Mucosa of descending colon (tissue), 3 donors: Measurements from ENCODE around the gene GRPEL1. TPM values are rescaled to one million over a fixed set of nuclear protein-coding genes. Genes with fewer than 3 reads are reported as not detected.

ENCODE experiments used
- ATAC-seq: fragments of 200-7000 bp; cut with Tn5 transposase; one replicate; pipeline ENCODE4 v1.9.1; 2020; ENCODE audit warnings: mild to moderate bottlenecking, moderate library complexity
- DNase-seq, 3 donors: peaks; one replicate each; pipeline ENCODE4 v3.0.0-alpha.2; 2020
- H3K36me3 ChIP-seq: fragments of 200-600 bp; one replicate; pipeline ENCODE4 v1.8.0; 2021; ENCODE audit warnings: low read depth, mild to moderate bottlenecking
- H3K4me1 ChIP-seq: fragments of 200-600 bp; one replicate; pipeline ENCODE4 v1.8.0; 2021; ENCODE audit warnings: low read depth, mild to moderate bottlenecking
- H3K4me3 ChIP-seq: fragments of 200-600 bp; one replicate; pipeline ENCODE4 v1.8.0; 2021; ENCODE audit warnings: mild to moderate bottlenecking
- H3K9me3 ChIP-seq: fragments of 200-600 bp; one replicate; pipeline ENCODE4 v1.8.0; 2021; ENCODE audit warnings: mild to moderate bottlenecking
- CTCF ChIP-seq: fragments of 200-600 bp; IDR thresholded peaks from one replicate; pipeline ENCODE4 v1.8.0; 2022; ENCODE audit warnings: antibody characterized with exemption, mild to moderate bottlenecking
- intact Hi-C, 2 donors: fragments of 100-400 bp; cut with DNase I in 1 of 2; cut with micrococcal nuclease in 1 of 2; formaldehyde crosslinking; loops; one replicate each; pipeline versions ENCODE4 v1.11.0 to v1.11.1; 2022; cut with DNase I, micrococcal nuclease
- total RNA-seq, 3 donors: library from RNA; stranded (reverse); fragmentation: NEBNext Ultra II Directional in 2 of 3; extraction: Animal tissue kit (Norgen Biotek cat#: 25700) in 2 of 3; gene quantifications; one replicate each; pipeline versions ENCODE4 v1.2.1 to v1.2.4, GENCODE V29; 2021 to 2023
- donor health status: DM: no; HTN: no; CAD: no; lungs with moderate emphysema.
- donor health status: DM: no; HTN: no; CAD: no.
- donor health status: DM: no; HTN: yes; CAD: no.

The GRPEL1 gene
- total RNA-seq, 3 donors from 2014 or later = 27.5 to 31.5 (median 28.4) TPM

- TF ChIP-seq CTCF = no peak
- Histone ChIP-seq H3K36me3 (peaks cover 3% of the 10 kb centered on the region), H3K4me3 (peak overlapping the region; percentile 97), H3K4me1 (peaks cover 18% of the 10 kb centered on the region), H3K9me3 (no peaks in the 10 kb centered on the region)
- intact Hi-C loops = no loop called here
- DNase-seq = no peak
- no peak for ATAC-seq
These were observed 775 bp downstream of the GRPEL1 start for GRCh38 chr4:7067126-7067451.

GRCh38 chr4:7066493-7066892 is 1.4 kb downstream of the GRPEL1 start:
- Histone ChIP-seq H3K9me3 (no peaks in the 10 kb centered on the region), H3K4me3 (no peak overlapping the region), H3K36me3 (peaks cover 3% of the 10 kb centered on the region), H3K4me1 (peaks cover 18% of the 10 kb centered on the region)
- no peak for DNase-seq
- intact Hi-C loops = no loop called here
- no peak for ATAC-seq
- no peak for TF ChIP-seq CTCF

- peaks cover 18% of the 10 kb centered on the region for H3K4me1 ChIP-seq
- TF ChIP-seq CTCF = no peak
- no peak overlapping the region for H3K4me3 ChIP-seq
- intact Hi-C loops = no loop called here
- DNase-seq (no peak), ATAC-seq (no peak)
- H3K36me3 ChIP-seq = peaks cover 3% of the 10 kb centered on the region
- no peaks in the 10 kb centered on the region for H3K9me3 ChIP-seq
These were observed 1.9 kb downstream of the GRPEL1 start for GRCh38 chr4:7066006-7066405.

- DNase-seq (peak in 1 of 3 donors; percentile 16), ATAC-seq (no peak)
- H3K4me1 ChIP-seq = peaks cover 13% of the 10 kb centered on the region
- TF ChIP-seq CTCF = no peak
- peaks cover 3% of the 10 kb centered on the region for H3K36me3 ChIP-seq
- H3K9me3 ChIP-seq = no peaks in the 10 kb centered on the region
- intact Hi-C loops = no loop called here
- no peak overlapping the region for H3K4me3 ChIP-seq
These were observed 4.5 kb downstream of the GRPEL1 start for GRCh38 chr4:7063362-7063761.

GRCh38 chr4:7062816-7063215 is 5.0 kb downstream of the GRPEL1 start:
- ATAC-seq (no peak), DNase-seq (no peak)
- Histone ChIP-seq H3K9me3 (no peaks in the 10 kb centered on the region), H3K36me3 (no peaks in the 10 kb centered on the region), H3K4me1 (peaks cover 13% of the 10 kb centered on the region), H3K4me3 (no peak overlapping the region)
- TF ChIP-seq CTCF = no peak
- intact Hi-C loops = no loop called here

- ATAC-seq (no peak), DNase-seq (no peak)
- TF ChIP-seq CTCF = no peak
- Histone ChIP-seq H3K4me3 (no peak overlapping the region), H3K36me3 (no peaks in the 10 kb centered on the region), H3K9me3 (no peaks in the 10 kb centered on the region), H3K4me1 (peaks cover 10% of the 10 kb centered on the region)
- intact Hi-C loops = no loop called here
These were observed 6.0 kb downstream of the GRPEL1 start for GRCh38 chr4:7061815-7062214.
